ENCODE measurements around the gene UBE2D2.
"Not testable (repeated sequence)": the region's sequence is repeated elsewhere in the genome, so short reads cannot be mapped to it uniquely, and the experiment has no call there.

The UBE2D2 gene

GRCh38 chr5:139549162-139549894, 11.8 kb upstream of the UBE2D2 start:
- DNase-seq: no peak

GRCh38 chr5:139550051-139550872, 10.9 kb upstream of the UBE2D2 start:
- not testable (repeated sequence) for DNase-seq

GRCh38 chr5:139551191-139551889, 9.8 kb upstream of the UBE2D2 start:
- no peak for DNase-seq

- no peak for DNase-seq
Observed at GRCh38 chr5:139552893-139553575, 8.1 kb upstream of the UBE2D2 start.

- DNase-seq: no peak
Observed at GRCh38 chr5:139554264-139554663, 6.9 kb upstream of the UBE2D2 start.

GRCh38 chr5:139557811-139558210, 3.3 kb upstream of the UBE2D2 start:
- no peak for DNase-seq

- peak; percentile 44 for DNase-seq
Observed at GRCh38 chr5:139561655-139562451, 714 bp downstream of the UBE2D2 start.

- no peak for DNase-seq
Observed at GRCh38 chr5:139562847-139563246, 1.7 kb downstream of the UBE2D2 start.

- DNase-seq: peak; percentile 43
Observed at GRCh38 chr5:139565411-139566305, 4.5 kb downstream of the UBE2D2 start.

- DNase-seq: no peak
Observed at GRCh38 chr5:139566611-139567010, 5.5 kb downstream of the UBE2D2 start.

- no peak for DNase-seq
Observed at GRCh38 chr5:139569270-139569955, 8.3 kb downstream of the UBE2D2 start.

GRCh38 chr5:139571543-139571942, 10.4 kb downstream of the UBE2D2 start:
- DNase-seq: no peak

GRCh38 chr5:139571966-139572365, 10.8 kb downstream of the UBE2D2 start:
- no peak for DNase-seq

- no peak for DNase-seq
Observed at GRCh38 chr5:139574641-139575312, 13.6 kb downstream of the UBE2D2 start.

- no peak for DNase-seq
Observed at GRCh38 chr5:139575313-139575646, 14.1 kb downstream of the UBE2D2 start.

GRCh38 chr5:139575751-139576150, 14.6 kb downstream of the UBE2D2 start:
- DNase-seq: no peak

- no peak for DNase-seq
Observed at GRCh38 chr5:139577689-139578290, 16.7 kb downstream of the UBE2D2 start.

GRCh38 chr5:139578325-139578724, 17.2 kb downstream of the UBE2D2 start:
- no peak for DNase-seq

- not testable (repeated sequence) for DNase-seq
Observed at GRCh38 chr5:139582181-139582580, 21.0 kb downstream of the UBE2D2 start.

Measured in effector CD8-positive, alpha-beta T cell (primary cell).